HepG2 (cell line): Measurements from ENCODE around the gene MLLT1. TPM values are rescaled to one million over a fixed set of nuclear protein-coding genes. Genes with fewer than 3 reads are reported as not detected.

Experiments
- ATAC-seq: fragments of 200-7000 bp; cut with Tn5 transposase; 3 replicates; pipeline ENCODE4 v1.9.1; 2020; ENCODE audit warnings: mild to moderate bottlenecking, moderate library complexity
- BruUV-seq: library from RNA; stranded (reverse); fragments of 400-500 nt; replicated peaks from 2 replicates; lab custom pipeline; 2021; lab: Mats Ljungman, UMichigan
- CTCF ChIA-PET: fragments of 300-600 bp; formaldehyde crosslinking; extraction: SDS; loops from one replicate; lab custom pipeline; 2021; ENCODE audit warnings: low total read pairs, inconsistent platforms, low intra/inter-chr PET ratio; lab: Yijun Ruan, JAX
- POLR2A ChIA-PET: fragments of 350-600 bp; sonication (Branson Sonifier 250); formaldehyde crosslinking; loops from one replicate; lab custom pipeline; 2020; ENCODE audit warnings: antibody characterized with exemption, inconsistent platforms; lab: Yijun Ruan, JAX
- DNase-seq: peaks from one replicate; pipeline ENCODE4 v3.0.0-alpha.2; 2015; ENCODE audit warnings: low spot score
- FAIRE-seq: peaks from 3 replicates; lab custom pipeline; 2011; peaks lifted over from hg19 to GRCh38; lab: Jason Lieb, UNC
- H2AFZ ChIP-seq: one replicate; pipeline ENCODE4 v1.6.1; 2011; ENCODE audit warnings: low read length, inconsistent platforms
- H3K27ac ChIP-seq: fragments of 300-600 bp; 3 replicates; pipeline ENCODE4 v1.8.0; 2011; ENCODE audit warnings: mixed run types, mild to moderate bottlenecking, mixed read lengths, low read length, inconsistent platforms; ENCODE audit not compliant: insufficient read depth; ENCODE audit errors: extremely low read length
- H3K27me3 ChIP-seq, 2 experiments: fragments of 200-600 bp in 1 of 2; 2 replicates in 1 of 2; 3 replicates in 1 of 2; pipeline versions ENCODE4 v1.6.0 to v1.8.0; 2011; ENCODE audit warnings: low read length in 2 of 2, mild to moderate bottlenecking in 2 of 2, moderate library complexity in 2 of 2, inconsistent platforms in 1 of 2; ENCODE audit not compliant: insufficient read depth in 2 of 2, control insufficient read depth in 1 of 2
- H3K36me3 ChIP-seq, 2 experiments: fragments of 200-600 bp in 1 of 2; replicated peaks in 1 of 2; 2 replicates in 1 of 2; 3 replicates in 1 of 2; pipeline versions ENCODE4 v1.5.1 to v1.8.0; 2011; ENCODE audit warnings: low read length in 2 of 2, inconsistent platforms in 1 of 2; ENCODE audit not compliant: insufficient read depth in 2 of 2, control insufficient read depth in 1 of 2
- H3K4me1 ChIP-seq: 2 replicates; pipeline ENCODE4 v1.5.1; 2012; ENCODE audit warnings: low read length, inconsistent platforms; ENCODE audit not compliant: insufficient read depth
- H3K4me2 ChIP-seq: 2 replicates; pipeline ENCODE4 v1.6.0; 2011; ENCODE audit warnings: low read depth, low read length, inconsistent platforms
- H3K4me3 ChIP-seq, 3 experiments: fragments of 200-600 bp in 1 of 3; sonication (generic), shearing (Covaris generic) in 1 of 3; replicated peaks in 1 of 3; 2 replicates each; pipeline ENCODE4 v1.5.1; 2011 to 2016; ENCODE audit warnings: low read length in 3 of 3, inconsistent platforms in 2 of 3, low read depth in 2 of 3, mild to moderate bottlenecking in 2 of 3, control low read depth in 1 of 3, mixed read lengths in 1 of 3; ENCODE audit not compliant: insufficient read depth in 1 of 3
- H3K79me2 ChIP-seq: one replicate; pipeline ENCODE4 v1.6.1; 2011; ENCODE audit warnings: low read length, inconsistent platforms; ENCODE audit not compliant: insufficient read depth
- H3K9ac ChIP-seq: 2 replicates; pipeline ENCODE4 v1.6.0; 2011; ENCODE audit warnings: mild to moderate bottlenecking, low read depth, low read length, inconsistent platforms; ENCODE audit not compliant: insufficient read depth
- H3K9me3 ChIP-seq: 2 replicates; pipeline ENCODE4 v1.5.1; 2012; ENCODE audit warnings: mild to moderate bottlenecking, low read length
- H4K20me1 ChIP-seq: 2 replicates; pipeline ENCODE4 v1.6.0; 2011; ENCODE audit warnings: inconsistent platforms, mild to moderate bottlenecking, low read length, moderate library complexity; ENCODE audit not compliant: insufficient read depth
- AGO1 ChIP-seq: fragments of 200-400 bp; formaldehyde crosslinking; IDR thresholded peaks from 2 replicates; pipeline ENCODE4 v1.6.1; 2017; ENCODE audit warnings: mild to moderate bottlenecking, low read depth, low read length, moderate library complexity; ENCODE audit not compliant: poor library complexity, severe bottlenecking
- CEBPB ChIP-seq: IDR thresholded peaks from 2 replicates; pipeline ENCODE4 v1.6.1; 2011; ENCODE audit warnings: low read depth, low read length, improper control_type of control experiment, borderline replicate concordance
- FOSL2 ChIP-seq: sonication (generic); formaldehyde crosslinking; IDR thresholded peaks from 2 replicates; pipeline ENCODE4 v1.4.0; 2020; ENCODE audit warnings: missing genetic modification reagents
- HNF4G ChIP-seq, 2 experiments: sonication (generic) in 1 of 2; formaldehyde crosslinking in 1 of 2; IDR thresholded peaks; 2 replicates each; pipeline versions ENCODE4 v1.4.0 to v1.6.1; 2011 to 2020; ENCODE audit warnings: borderline replicate concordance in 2 of 2, low read depth in 2 of 2, mild to moderate bottlenecking in 2 of 2, low read length in 1 of 2, missing genetic modification reagents in 1 of 2, moderate library complexity in 1 of 2
- NFATC3 ChIP-seq: sonication (generic); formaldehyde crosslinking; IDR thresholded peaks from 2 replicates; pipeline ENCODE4 v1.5.1; 2020; ENCODE audit warnings: mild to moderate bottlenecking, missing genetic modification reagents
- NR1H2 ChIP-seq: sonication (generic); formaldehyde crosslinking; IDR thresholded peaks from 2 replicates; pipeline ENCODE4 v1.8.1; 2022; ENCODE audit warnings: low read depth, missing genetic modification reagents, borderline replicate concordance
- PRDM10 ChIP-seq: sonication (generic); formaldehyde crosslinking; IDR thresholded peaks from 2 replicates; pipeline ENCODE4 v1.4.0; 2020; ENCODE audit warnings: low read depth, missing genetic modification reagents
- REST ChIP-seq, 2 experiments: IDR thresholded peaks; 2 replicates each; pipeline ENCODE4 v1.6.1; 2011 to 2012; ENCODE audit warnings: low read length in 2 of 2, borderline replicate concordance in 1 of 2, low read depth in 1 of 2, mild to moderate bottlenecking in 1 of 2, moderate library complexity in 1 of 2
- TGIF2 ChIP-seq: IDR thresholded peaks from 2 replicates; pipeline ENCODE4 v1.6.1; 2016; ENCODE audit warnings: control low read depth, missing compliant biosample characterization
- ZC3H13 ChIP-seq: sonication (generic); formaldehyde crosslinking; IDR thresholded peaks from 2 replicates; pipeline ENCODE4 v1.8.1; 2023; ENCODE audit warnings: mild to moderate bottlenecking, missing genetic modification reagents, moderate library complexity
- ZFP36L1 ChIP-seq: sonication (generic); formaldehyde crosslinking; IDR thresholded peaks from 2 replicates; pipeline ENCODE4 v1.8.0; 2022; ENCODE audit warnings: mild to moderate bottlenecking, missing genetic modification reagents, moderate library complexity
- ZMAT5 ChIP-seq: sonication (generic); formaldehyde crosslinking; IDR thresholded peaks from 2 replicates; pipeline ENCODE4 v1.5.0; 2020; ENCODE audit warnings: mild to moderate bottlenecking, low read depth, missing genetic modification reagents, borderline replicate concordance
- ZNF367 ChIP-seq: sonication (generic); formaldehyde crosslinking; IDR thresholded peaks from 2 replicates; pipeline ENCODE4 v1.4.0; 2020; ENCODE audit warnings: missing genetic modification reagents, borderline replicate concordance
- ZNF639 ChIP-seq: conservative IDR thresholded peaks from 2 replicates; pipeline ENCODE4 v1.6.1; 2018; ENCODE audit warnings: missing genetic modification reagents
- WGBS: methylation state at CpG from one replicate; pipeline ENCODE4 v1.1.6; 2017; ENCODE audit warnings: low lambda C conversion rate; 5-methylcytosine and 5-hydroxymethylcytosine counted together
- in situ Hi-C: cut with HindIII; loops from 2 replicates; pipeline ENCODE4 v1.10.0; 2017; ENCODE audit warnings: low pct_unique_long_range_greater_than_20kb; ENCODE audit not compliant: extremely low pct_ligation_motif_present
- intact Hi-C: fragments of 100-400 bp; cut with micrococcal nuclease; formaldehyde crosslinking; loops from one replicate; pipeline ENCODE4 v1.10.0; 2022; ENCODE audit not compliant: unreplicated experiment
- polyA plus RNA-seq, 8 experiments: library from polyadenylated mRNA; depleted of rRNA in 3 of 8; stranded (reverse) in 7 of 8; unstranded in 1 of 8; fragments of >200 nt; fragmentation: Illumina TruSeq in 4 of 8; extraction: Trizol in 4 of 8; gene quantifications; 2 replicates each; pipeline versions ENCODE4 v1.2.1 to v1.2.3, GENCODE V29; 2011 to 2016; ENCODE audit warnings: low read depth in 4 of 8, missing spikeins in 1 of 8, mixed read lengths in 1 of 8; ENCODE audit not compliant: insufficient read depth in 1 of 8
- total RNA-seq, 5 experiments: library from RNA; depleted of rRNA; stranded (reverse); fragments of >200 nt; fragmentation: Illumina TruSeq; extraction: Trizol; gene quantifications; 2 replicates each; pipeline ENCODE4 v1.2.3, GENCODE V29; 2016; ENCODE audit warnings: low read depth in 1 of 5

Gene MLLT1
- total and polyA plus RNA-seq, 2 of the 13 experiments (the other 11 are each of a cell fraction or from before 2014, with no cell fraction given) = 11.7 to 12.2 TPM

GRCh38 chr19:6225232-6225865, 54.4 kb downstream of the MLLT1 start:
- Histone ChIP-seq H3K79me2 (peaks cover 3% of the 10 kb centered on the region), H3K36me3 (peaks cover 27 to 58% of the 10 kb centered on the region in 2 experiments; a peak in 4 of 5 replicates), H2AFZ (no peak overlapping the region), H3K4me3 (no peak overlapping the region), H3K27me3 (no peaks in the 10 kb centered on the region), H3K9me3 (no peaks in the 10 kb centered on the region), H3K9ac (no peak overlapping the region), H4K20me1 (no peaks in the 10 kb centered on the region), H3K4me2 (no peak overlapping the region), H3K4me1 (no peaks in the 10 kb centered on the region), H3K27ac (no peak overlapping the region)
- POLR2A ChIA-PET = no interaction called here
- BruUV-seq = no TSS peak
- ATAC-seq (no peak), DNase-seq (no peak), FAIRE-seq (no peak)
- CTCF ChIA-PET = no interaction called here
- 88% methylated on average over 7 of the region's 18 CpGs for WGBS
- intact Hi-C loops (no loop called here), in situ Hi-C loops (no loop called here)
- TF ChIP-seq ZMAT5 (CRISPR knock-in tag) (no peak), FOSL2 (CRISPR knock-in tag) (no peak), ZNF639 (CRISPR knock-in tag) (no peak), ZNF367 (CRISPR knock-in tag) (no peak), ZC3H13 (no peak), AGO1 (no peak), CEBPB (no peak), TGIF2 (CRISPR knock-in tag) (no peak), NFATC3 (CRISPR knock-in tag) (no peak), PRDM10 (CRISPR knock-in tag) (no peak), REST (IDR thresholded peaks at IDR 0.05; ENCODE audit: borderline replicate concordance in 1 of 2, low read depth in 1 of 2, low read length in 2 of 2) (no peak), NR1H2 (CRISPR knock-in tag) (no peak), HNF4G (IDR thresholded peaks at IDR 0.05; ENCODE audit: borderline replicate concordance, low read depth, low read length) (no peak), HNF4G (CRISPR knock-in tag; IDR thresholded peaks at IDR 0.05; ENCODE audit: borderline replicate concordance, low read depth) (no peak), ZFP36L1 (CRISPR knock-in tag) (no peak)
